Measurements from ENCODE around the gene BCL10. TPM values are rescaled to one million over a fixed set of nuclear protein-coding genes. Genes with fewer than 3 reads are reported as not detected.

BCL10 gene
- total RNA-seq, 4 donors from 2014 or later, result 17.8 to 34.4 (median 22.2) TPM

GRCh38 chr1:85224295-85224694, 52.1 kb downstream of the BCL10 start:
- intact Hi-C loops (cut with DNase I; ENCODE audit: low total_unique reads), result no loop called here
- DNase-seq (ENCODE audit: low spot score in 2 of 2), result no peak
- H3K4me3 ChIP-seq (ENCODE audit: low read depth, poor library complexity, severe bottlenecking), result no peak overlapping the region
- TF ChIP-seq POLR2A (IDR thresholded peaks at IDR 0.05) (no peak), CTCF (IDR thresholded peaks at IDR 0.05) (no peak)

GRCh38 chr1:85223334-85223733, 53.1 kb downstream of the BCL10 start:
- TF ChIP-seq POLR2A (IDR thresholded peaks at IDR 0.05), result no peak
- no peak for TF ChIP-seq CTCF (IDR thresholded peaks at IDR 0.05)
- 66 to 79% methylated on average over 5 of the region's 5 CpGs for WGBS, 2 donors
- intact Hi-C loops (cut with DNase I; ENCODE audit: low total_unique reads), result no loop called here
- no peak for DNase-seq (ENCODE audit: low spot score in 2 of 2)
- no peak overlapping the region for H3K4me3 ChIP-seq (ENCODE audit: low read depth, poor library complexity, severe bottlenecking)

DNA sequence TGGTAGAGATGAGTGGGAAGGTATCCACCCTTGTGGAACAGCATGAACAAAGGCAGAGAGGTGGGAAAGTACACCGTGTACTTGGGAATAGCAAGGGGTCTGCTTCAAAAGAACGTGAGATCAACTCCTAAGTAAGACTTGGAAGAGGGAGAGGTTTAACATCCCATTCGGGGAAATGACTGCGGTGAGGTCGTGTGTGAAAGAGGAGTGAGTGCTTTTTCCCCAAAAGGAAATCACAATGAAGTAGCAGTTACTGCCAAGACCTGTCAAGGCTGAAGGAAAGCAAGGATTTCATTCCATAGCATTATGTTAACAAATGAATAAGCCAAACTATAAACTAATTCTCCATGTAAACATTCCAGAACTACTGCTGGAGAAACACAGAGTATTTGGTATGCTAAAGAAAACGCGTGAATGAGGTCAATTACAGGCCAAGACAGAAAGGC, 55.7 kb downstream of the BCL10 start:
- DNase-seq (ENCODE audit: low spot score in 2 of 2), result no peak
- TF ChIP-seq CTCF (IDR thresholded peaks at IDR 0.05) (no peak), POLR2A (IDR thresholded peaks at IDR 0.05) (no peak)
- intact Hi-C loops (cut with DNase I; ENCODE audit: low total_unique reads), result no loop called here
- no peak overlapping the region for H3K4me3 ChIP-seq (ENCODE audit: low read depth, poor library complexity, severe bottlenecking)
- WGBS, 2 donors, result 52 to 53% methylated on average over 7 of the region's 7 CpGs

- no peak overlapping the region for H3K4me3 ChIP-seq (ENCODE audit: low read depth, poor library complexity, severe bottlenecking)
- intact Hi-C loops (cut with DNase I; ENCODE audit: low total_unique reads), result no loop called here
- 90 to 92% methylated on average over 2 of the region's 2 CpGs for WGBS, 2 donors
- no peak for DNase-seq (ENCODE audit: low spot score in 2 of 2)
- no peak for TF ChIP-seq POLR2A (IDR thresholded peaks at IDR 0.05)
- TF ChIP-seq CTCF (IDR thresholded peaks at IDR 0.05), result no peak
These were observed 56.4 kb downstream of the BCL10 start for GRCh38 chr1:85219853-85220610.

DNA sequence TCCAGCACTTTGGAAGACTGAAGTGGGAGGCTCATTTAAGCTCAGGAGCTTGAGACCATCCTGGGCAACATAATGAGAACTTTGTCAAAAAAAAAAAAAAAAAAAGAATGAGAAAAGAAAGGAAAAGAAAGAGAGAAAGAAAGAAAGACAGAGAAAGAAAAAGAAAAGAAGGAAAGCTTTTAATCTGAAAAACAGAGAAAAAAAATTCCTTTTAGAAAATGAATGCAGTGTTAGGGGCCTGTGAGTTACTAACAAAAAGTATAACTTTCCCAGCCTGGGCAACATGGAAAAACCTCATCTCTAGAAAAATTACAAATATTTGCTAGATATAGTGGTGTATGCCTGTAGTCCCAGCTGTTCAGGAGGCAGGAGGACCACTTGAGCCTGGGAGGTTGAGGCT, 59.7 kb downstream of the BCL10 start:
- no peak overlapping the region for H3K4me3 ChIP-seq (ENCODE audit: low read depth, poor library complexity, severe bottlenecking)
- intact Hi-C loops (cut with DNase I; ENCODE audit: low total_unique reads), result no loop called here
- TF ChIP-seq POLR2A (IDR thresholded peaks at IDR 0.05), result no peak
- TF ChIP-seq CTCF (IDR thresholded peaks at IDR 0.05), result no peak
- no peak for DNase-seq (ENCODE audit: low spot score in 2 of 2)

Other genes with a start within 250 kb of the BCL10 start
- gene MCOLN3, start 228.1 kb downstream of the BCL10 start, total RNA-seq, result 1 to 10 TPM; 1.1 to 5.0 (median 3.7) TPM
- gene SYDE2, start 75.6 kb downstream of the BCL10 start, total RNA-seq, result 10 to 100 TPM in 2 of 4 donors, 1 to 10 TPM in 2; 8.6 to 12.5 (median 10.4) TPM
- gene C1orf52, start 17.0 kb downstream of the BCL10 start, total RNA-seq, result 10 to 100 TPM; 12.4 to 27.0 (median 20.5) TPM
- gene DDAH1, start 188.5 kb upstream of the BCL10 start, total RNA-seq, result 10 to 100 TPM in 2 of 4 donors, 1 to 10 TPM in 2; 8.3 to 21.1 (median 13.3) TPM

All from lower leg skin (tissue), 4 donors.